Peyer's patch (tissue), 4 donors: Measurements from ENCODE around the gene CFDP1.

ENCODE experiments used
- CTCF ChIP-seq, 6 experiments: fragments of 450-650 bp in 4 of 6; fragments of 200-600 bp in 2 of 6; sonication (generic) in 1 of 6; IDR thresholded peaks; one replicate each; pipeline ENCODE4 v1.5.1; 2017 to 2019; ENCODE audit warnings: antibody characterized with exemption in 6 of 6, mild to moderate bottlenecking in 3 of 6, moderate library complexity in 1 of 6
- POLR2A ChIP-seq, 2 donors: fragments of 450-650 bp; IDR thresholded peaks; one replicate each; pipeline ENCODE4 v1.5.1; 2017; ENCODE audit warnings: antibody characterized with exemption in 2 of 2, mild to moderate bottlenecking in 2 of 2, moderate library complexity in 2 of 2

GRCh38 chr16:75446416-75446815, 13.1 kb upstream of the CFDP1 start:
- TF ChIP-seq POLR2A (IDR thresholded peaks at IDR 0.05) (no peak), CTCF (IDR thresholded peaks at IDR 0.05) (no peak)
